Fibroblast of mammary gland (primary cell): ENCODE measurements around the gene ZBTB48.

Experiments used
- DNase-seq: peaks from one replicate; pipeline ENCODE4 v3.0.0-alpha.2; 2010; ENCODE audit warnings: low read depth
- H3K4me3 ChIP-seq: 2 replicates; pipeline ENCODE4 v1.5.1; 2011; ENCODE audit warnings: low read depth, mild to moderate bottlenecking, low read length, moderate library complexity; ENCODE audit not compliant: control insufficient read depth
- CTCF ChIP-seq: conservative IDR thresholded peaks from 2 replicates; pipeline ENCODE4 v1.5.1; 2011; ENCODE audit warnings: low read depth, low read length, inconsistent platforms; ENCODE audit not compliant: control insufficient read depth, insufficient read depth

ZBTB48 gene

GRCh38 chr1:6622396-6623152 lies 42.8 kb downstream of the ZBTB48 start:
- TF ChIP-seq CTCF: no peak
- DNase-seq: no peak

DNA sequence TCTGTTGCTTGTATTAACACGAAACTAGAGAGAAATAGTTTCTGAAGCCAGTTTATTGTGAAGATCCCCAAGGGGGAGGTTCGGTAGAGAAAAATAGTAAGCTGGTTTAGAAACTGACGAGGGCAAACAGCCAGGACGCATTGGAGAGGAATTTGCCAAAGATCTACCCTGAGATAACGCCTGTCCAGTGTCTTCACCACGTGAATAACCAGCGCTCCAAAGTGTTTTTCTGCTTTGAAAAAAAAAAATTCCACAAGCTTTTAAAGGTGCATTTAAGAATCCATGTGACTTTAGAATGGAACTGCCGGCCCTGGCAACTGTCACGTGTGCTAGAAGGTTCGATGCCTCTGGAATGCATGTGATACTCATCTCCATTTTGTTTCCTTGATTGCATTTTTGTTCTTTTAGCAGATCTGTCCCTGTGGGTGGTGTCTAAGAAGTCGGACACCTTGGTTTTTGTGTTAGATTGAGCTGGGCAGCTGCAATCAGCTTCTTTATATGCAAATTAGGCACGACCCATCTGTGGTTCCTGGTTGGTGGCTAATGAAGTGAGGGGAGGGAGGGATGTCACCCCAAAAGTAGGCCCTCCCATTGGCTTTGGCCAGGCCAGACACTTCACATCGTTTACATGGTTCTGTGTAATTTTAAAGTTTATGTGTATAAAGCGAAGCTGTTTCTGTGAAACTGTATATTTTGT lies 43.6 kb downstream of the ZBTB48 start:
- H3K4me3 ChIP-seq: no peak overlapping the region
- no peak for TF ChIP-seq CTCF
- no peak for DNase-seq

More at GRCh38 chr1:6622396-6623152, 42.8 kb downstream of the ZBTB48 start:
- no peak overlapping the region for H3K4me3 ChIP-seq

DNA sequence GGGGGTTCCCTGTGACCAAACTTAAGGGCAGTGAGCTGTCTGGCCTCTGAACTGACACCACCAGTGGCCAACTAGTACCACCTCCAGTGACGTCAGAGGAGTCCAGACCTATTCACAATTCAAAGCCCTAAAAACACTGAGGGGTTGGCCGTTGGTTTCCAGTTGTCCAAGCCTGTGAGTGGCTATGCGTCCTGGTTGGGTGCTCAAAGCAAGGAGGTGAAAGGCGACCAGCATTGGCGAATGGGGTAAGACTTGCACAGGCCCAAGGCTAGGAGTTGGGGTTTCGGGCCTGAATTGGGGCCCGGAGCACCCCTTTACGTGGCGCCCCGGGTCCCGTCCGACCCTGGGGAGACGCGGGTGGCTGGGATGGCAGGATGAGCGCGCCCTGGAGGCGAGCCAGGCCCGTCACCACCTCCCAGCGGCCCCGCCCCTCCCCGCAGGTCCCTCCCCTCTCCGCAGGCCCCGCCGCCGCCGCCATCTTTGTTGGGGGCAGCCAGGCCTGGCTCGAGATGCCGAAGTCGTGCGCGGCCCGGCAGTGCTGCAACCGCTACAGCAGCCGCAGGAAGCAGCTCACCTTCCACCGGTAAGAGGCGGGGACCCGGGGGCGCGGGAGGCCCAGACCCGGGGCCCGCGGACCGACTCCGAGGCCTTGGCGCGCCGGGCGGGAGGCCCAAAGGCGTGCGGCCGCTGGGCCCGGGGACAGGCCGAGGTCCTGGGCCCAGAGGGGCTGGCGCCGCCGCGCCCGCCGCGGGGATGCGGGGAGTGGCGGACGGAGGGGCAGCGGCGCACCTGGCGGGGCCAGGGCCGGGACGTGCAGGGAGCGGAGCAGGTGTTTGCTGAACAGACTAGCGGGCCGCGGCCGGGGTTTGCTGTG lies 45.2 kb downstream of the ZBTB48 start, which contains the start of gene THAP3:
Gene THAP3 (plus strand): TSS at position 159 of the 874 bp plus-strand sequence. CDS start 351 bp downstream, at position 510.
- peak within 1 kb of the TSS; percentile 71 for H3K4me3 ChIP-seq
- no peak for TF ChIP-seq CTCF
- peak; percentile 97 for DNase-seq

DNA sequence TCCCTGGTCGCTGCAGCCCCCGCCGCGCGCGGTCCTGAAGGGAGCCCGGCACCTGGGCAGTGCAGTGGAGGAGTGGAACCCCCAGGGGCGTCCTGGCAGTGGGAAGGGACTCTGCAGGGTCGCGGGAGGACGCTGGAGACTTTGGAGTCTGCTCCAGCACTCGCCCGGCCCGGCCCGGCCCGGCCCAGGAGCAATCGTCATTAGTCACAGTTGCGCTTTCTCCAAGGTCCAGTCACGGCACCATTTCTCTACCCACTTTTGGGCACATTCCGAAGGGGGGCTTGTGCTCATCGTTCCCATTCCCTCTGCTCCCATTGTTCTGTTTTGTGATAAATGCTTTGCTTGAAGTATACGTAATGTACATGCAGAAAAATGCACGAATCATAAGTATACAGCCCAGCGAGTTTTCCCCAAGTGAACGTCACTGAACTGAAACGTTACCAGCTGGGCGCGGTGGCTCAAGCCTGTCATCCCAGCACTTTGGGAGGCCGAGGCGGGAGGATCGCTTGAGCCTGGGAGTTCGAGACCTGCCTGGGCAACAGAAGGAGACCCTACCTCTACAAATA lies 45.9 kb downstream of the ZBTB48 start:
- DNase-seq: peak; percentile 76
- TF ChIP-seq CTCF: no peak
- peak overlapping the region; percentile 71 for H3K4me3 ChIP-seq

- H3K4me3 ChIP-seq: no peak overlapping the region
- no peak for DNase-seq
- no peak for TF ChIP-seq CTCF
These were observed 47.2 kb downstream of the ZBTB48 start for GRCh38 chr1:6627031-6627430.
